PFSK-1 (cell line): ENCODE results near the gene HES3.

Source experiments
- POLR2AphosphoS5 ChIP-seq: IDR thresholded peaks from 2 replicates; pipeline ENCODE4 v1.6.1; 2012; ENCODE audit warnings: low read depth, mild to moderate bottlenecking, control low read depth, low read length, moderate library complexity
- REST ChIP-seq, 2 experiments: IDR thresholded peaks; 2 replicates each; pipeline versions ENCODE4 v1.6.1 to v1.8.0; 2011 to 2012; ENCODE audit warnings: low read depth in 2 of 2, low read length in 2 of 2, control low read depth in 1 of 2, inconsistent platforms in 1 of 2, mild to moderate bottlenecking in 1 of 2, moderate library complexity in 1 of 2; ENCODE audit not compliant: insufficient read depth in 1 of 2
- SIN3A ChIP-seq: IDR thresholded peaks from 2 replicates; pipeline ENCODE4 v1.6.1; 2012; ENCODE audit warnings: mild to moderate bottlenecking, low read length, moderate library complexity, borderline replicate concordance; ENCODE audit not compliant: insufficient read depth
- TAF1 ChIP-seq: IDR thresholded peaks from 2 replicates; pipeline ENCODE4 v1.6.1; 2012; ENCODE audit warnings: low read length, control low read depth, borderline replicate concordance; ENCODE audit not compliant: insufficient read depth

GRCh38 chr1:6235296-6235677 lies 8.7 kb upstream of the HES3 start:
- TF ChIP-seq POLR2AphosphoS5 (no peak), TAF1 (no peak), REST (IDR thresholded peaks at IDR 0.05; ENCODE audit: insufficient read depth in 1 of 2, low read depth in 2 of 2, low read length in 2 of 2) (no peak), SIN3A (no peak)
